ENCODE results near the gene SPRYD3. TPM values are rescaled to one million over a fixed set of nuclear protein-coding genes. Genes with fewer than 3 reads are reported as not detected.

The SPRYD3 gene
- total and polyA plus RNA-seq, 2 experiments from 2014 or later, result 4.3 to 5.4 TPM

DNA sequence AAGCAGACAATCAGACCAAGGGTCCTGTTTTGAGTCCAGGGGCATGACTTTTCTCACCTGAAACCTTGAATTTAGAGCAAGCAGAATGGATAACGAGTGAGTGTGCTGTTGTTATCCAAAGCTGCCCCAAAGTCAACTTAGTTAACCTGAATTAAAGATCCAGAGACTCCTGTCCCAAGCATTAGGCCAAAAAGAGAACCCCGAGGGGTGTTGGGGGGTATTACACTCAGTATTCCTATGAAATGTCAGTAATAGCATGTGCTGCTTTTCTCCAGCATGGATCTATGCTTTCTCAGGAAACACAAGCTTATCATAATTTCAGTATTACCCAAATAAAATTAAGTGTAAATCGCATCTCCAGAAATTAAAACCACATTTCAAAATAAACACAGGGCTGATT is 53.9 kb downstream of the SPRYD3 start:
- Histone ChIP-seq H3K4me2 (no peak overlapping the region), H3K9me2 (ENCODE audit: insufficient read depth) (no peaks in the 10 kb centered on the region), H3F3A (replicated peaks; ENCODE audit: low read depth) (peaks cover 34% of the 10 kb centered on the region), H3K27ac (ENCODE audit: low read depth) (peak overlapping the region; percentile 21; the same call in 1 of the 2 replicates), H3K79me2 (replicated peaks; ENCODE audit: insufficient read depth) (peaks cover 54% of the 10 kb centered on the region), H3K27me3 (ENCODE audit: insufficient read depth) (no peaks in the 10 kb centered on the region), H2AFZ (no peak overlapping the region), H3K4me3 (no peak overlapping the region), H4K20me1 (replicated peaks; ENCODE audit: insufficient read depth) (peaks cover 40% of the 10 kb centered on the region), H3K4me1 (ENCODE audit: insufficient read depth) (no peaks in the 10 kb centered on the region), H3K36me3 (ENCODE audit: insufficient read depth) (peaks cover 90% of the 10 kb centered on the region)
- Mint-ChIP-seq H3K4me1 (no peaks in the 10 kb centered on the region), H3K9me3 (no peaks in the 10 kb centered on the region), H3K36me3 (ENCODE audit: low read depth) (peaks cover 93% of the 10 kb centered on the region), H3K27ac (no peak overlapping the region), H3K27me3 (ENCODE audit: insufficient read depth, low read depth, poor library complexity) (peaks cover 5% of the 10 kb centered on the region), H3K4me3 (no peak overlapping the region)
- DNase-seq (ENCODE audit: low spot score) (peak; percentile 37), ATAC-seq (peak; percentile 60)
- TF ChIP-seq, protein P1, sequence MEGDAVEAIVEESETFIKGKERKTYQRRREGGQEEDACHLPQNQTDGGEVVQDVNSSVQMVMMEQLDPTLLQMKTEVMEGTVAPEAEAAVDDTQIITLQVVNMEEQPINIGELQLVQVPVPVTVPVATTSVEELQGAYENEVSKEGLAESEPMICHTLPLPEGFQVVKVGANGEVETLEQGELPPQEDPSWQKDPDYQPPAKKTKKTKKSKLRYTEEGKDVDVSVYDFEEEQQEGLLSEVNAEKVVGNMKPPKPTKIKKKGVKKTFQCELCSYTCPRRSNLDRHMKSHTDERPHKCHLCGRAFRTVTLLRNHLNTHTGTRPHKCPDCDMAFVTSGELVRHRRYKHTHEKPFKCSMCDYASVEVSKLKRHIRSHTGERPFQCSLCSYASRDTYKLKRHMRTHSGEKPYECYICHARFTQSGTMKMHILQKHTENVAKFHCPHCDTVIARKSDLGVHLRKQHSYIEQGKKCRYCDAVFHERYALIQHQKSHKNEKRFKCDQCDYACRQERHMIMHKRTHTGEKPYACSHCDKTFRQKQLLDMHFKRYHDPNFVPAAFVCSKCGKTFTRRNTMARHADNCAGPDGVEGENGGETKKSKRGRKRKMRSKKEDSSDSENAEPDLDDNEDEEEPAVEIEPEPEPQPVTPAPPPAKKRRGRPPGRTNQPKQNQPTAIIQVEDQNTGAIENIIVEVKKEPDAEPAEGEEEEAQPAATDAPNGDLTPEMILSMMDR (conservative IDR thresholded peaks at IDR 0.05; ENCODE audit: low read depth in 2 of 2), result peak in 1 of 2 experiments; percentile 25; a peak in 1 of 4 replicates
- no peak for TF ChIP-seq NANOG (IDR thresholded peaks at IDR 0.05; ENCODE audit: borderline replicate concordance)

DNA sequence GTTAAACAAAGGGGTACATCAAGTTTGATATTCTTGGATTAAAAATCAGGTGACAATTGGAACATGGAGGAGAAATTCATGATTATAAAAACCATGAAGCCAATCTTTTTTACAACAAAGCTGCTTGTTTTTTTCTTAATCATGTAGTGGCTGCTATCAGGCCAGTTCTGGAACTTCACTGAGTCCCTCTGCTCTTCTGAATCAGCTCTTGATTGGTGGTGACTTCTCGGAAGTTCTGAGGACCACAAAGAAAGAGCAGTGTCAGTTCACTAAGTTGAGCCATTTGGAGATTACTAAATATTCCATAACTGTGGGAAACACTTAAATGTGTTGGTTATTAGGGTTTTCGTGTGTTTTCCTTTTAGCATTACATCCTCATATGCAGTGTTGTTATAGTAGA is 64.5 kb downstream of the SPRYD3 start:
- H3K4me3 ChIP-seq, result no peak overlapping the region
- Mint-ChIP-seq H3K36me3 (ENCODE audit: low read depth) (peaks cover 87% of the 10 kb centered on the region), H3K4me1 (peaks cover 18% of the 10 kb centered on the region; the same call in 2 of the 3 replicates), H3K4me3 (no peak overlapping the region), H3K9me3 (no peaks in the 10 kb centered on the region), H3K27ac (peak overlapping the region; percentile 20; the same call in 1 of the 2 replicates), H3K27me3 (ENCODE audit: insufficient read depth, low read depth, poor library complexity) (peaks cover 11% of the 10 kb centered on the region)
- peaks cover 97% of the 10 kb centered on the region for H3K79me2 ChIP-seq (replicated peaks; ENCODE audit: insufficient read depth)
- TF ChIP-seq, protein P2, sequence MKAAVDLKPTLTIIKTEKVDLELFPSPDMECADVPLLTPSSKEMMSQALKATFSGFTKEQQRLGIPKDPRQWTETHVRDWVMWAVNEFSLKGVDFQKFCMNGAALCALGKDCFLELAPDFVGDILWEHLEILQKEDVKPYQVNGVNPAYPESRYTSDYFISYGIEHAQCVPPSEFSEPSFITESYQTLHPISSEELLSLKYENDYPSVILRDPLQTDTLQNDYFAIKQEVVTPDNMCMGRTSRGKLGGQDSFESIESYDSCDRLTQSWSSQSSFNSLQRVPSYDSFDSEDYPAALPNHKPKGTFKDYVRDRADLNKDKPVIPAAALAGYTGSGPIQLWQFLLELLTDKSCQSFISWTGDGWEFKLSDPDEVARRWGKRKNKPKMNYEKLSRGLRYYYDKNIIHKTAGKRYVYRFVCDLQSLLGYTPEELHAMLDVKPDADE (IDR thresholded peaks at IDR 0.05), result no peak
- TF ChIP-seq ZNF114 (CRISPR knock-in tag; IDR thresholded peaks at IDR 0.05) (no peak), EZH2 (IDR thresholded peaks at IDR 0.05; ENCODE audit: low read depth, unreplicated experiment) (no peak), STAT1 (IDR thresholded peaks at IDR 0.05; ENCODE audit: unreplicated experiment) (no peak), POLR2AphosphoS5 (IDR thresholded peaks at IDR 0.05; ENCODE audit: low read depth) (no peak), NANOG (IDR thresholded peaks at IDR 0.05; ENCODE audit: borderline replicate concordance) (no peak)
- TF ChIP-seq, protein P1 (conservative IDR thresholded peaks at IDR 0.05; ENCODE audit: low read depth in 2 of 2), result no peak
- TF ChIP-seq, protein P3, sequence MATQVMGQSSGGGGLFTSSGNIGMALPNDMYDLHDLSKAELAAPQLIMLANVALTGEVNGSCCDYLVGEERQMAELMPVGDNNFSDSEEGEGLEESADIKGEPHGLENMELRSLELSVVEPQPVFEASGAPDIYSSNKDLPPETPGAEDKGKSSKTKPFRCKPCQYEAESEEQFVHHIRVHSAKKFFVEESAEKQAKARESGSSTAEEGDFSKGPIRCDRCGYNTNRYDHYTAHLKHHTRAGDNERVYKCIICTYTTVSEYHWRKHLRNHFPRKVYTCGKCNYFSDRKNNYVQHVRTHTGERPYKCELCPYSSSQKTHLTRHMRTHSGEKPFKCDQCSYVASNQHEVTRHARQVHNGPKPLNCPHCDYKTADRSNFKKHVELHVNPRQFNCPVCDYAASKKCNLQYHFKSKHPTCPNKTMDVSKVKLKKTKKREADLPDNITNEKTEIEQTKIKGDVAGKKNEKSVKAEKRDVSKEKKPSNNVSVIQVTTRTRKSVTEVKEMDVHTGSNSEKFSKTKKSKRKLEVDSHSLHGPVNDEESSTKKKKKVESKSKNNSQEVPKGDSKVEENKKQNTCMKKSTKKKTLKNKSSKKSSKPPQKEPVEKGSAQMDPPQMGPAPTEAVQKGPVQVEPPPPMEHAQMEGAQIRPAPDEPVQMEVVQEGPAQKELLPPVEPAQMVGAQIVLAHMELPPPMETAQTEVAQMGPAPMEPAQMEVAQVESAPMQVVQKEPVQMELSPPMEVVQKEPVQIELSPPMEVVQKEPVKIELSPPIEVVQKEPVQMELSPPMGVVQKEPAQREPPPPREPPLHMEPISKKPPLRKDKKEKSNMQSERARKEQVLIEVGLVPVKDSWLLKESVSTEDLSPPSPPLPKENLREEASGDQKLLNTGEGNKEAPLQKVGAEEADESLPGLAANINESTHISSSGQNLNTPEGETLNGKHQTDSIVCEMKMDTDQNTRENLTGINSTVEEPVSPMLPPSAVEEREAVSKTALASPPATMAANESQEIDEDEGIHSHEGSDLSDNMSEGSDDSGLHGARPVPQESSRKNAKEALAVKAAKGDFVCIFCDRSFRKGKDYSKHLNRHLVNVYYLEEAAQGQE (IDR thresholded peaks at IDR 0.05; ENCODE audit: unreplicated experiment), result no peak
- peaks cover 57% of the 10 kb centered on the region for H3K36me3 ChIP-seq (ENCODE audit: insufficient read depth)
- ATAC-seq (no peak), DNase-seq (ENCODE audit: low spot score) (no peak)
- no peak overlapping the region for H2AFZ ChIP-seq
- no peak overlapping the region for H3K4me2 ChIP-seq
- H3K27ac ChIP-seq (ENCODE audit: low read depth), result peak overlapping the region; percentile 53
- no peaks in the 10 kb centered on the region for H3K9me2 ChIP-seq (ENCODE audit: insufficient read depth)
- H3K4me1 ChIP-seq (ENCODE audit: insufficient read depth), result peaks cover 9% of the 10 kb centered on the region
- H3F3A ChIP-seq (replicated peaks; ENCODE audit: low read depth), result peaks cover 21% of the 10 kb centered on the region
- no peaks in the 10 kb centered on the region for H3K27me3 ChIP-seq (ENCODE audit: insufficient read depth)
- peaks cover 88% of the 10 kb centered on the region for H4K20me1 ChIP-seq (replicated peaks; ENCODE audit: insufficient read depth)

Measured in GM23338 (cell line).